BLaER1 (cell line): ENCODE data around the gene CCL13.
"Not testable (repeated sequence)": the region's sequence is repeated elsewhere in the genome, so short reads cannot be mapped to it uniquely, and the experiment has no call there.

Source experiments
- H3K27ac ChIP-seq: shearing (Covaris generic); formaldehyde crosslinking; 2 replicates; pipeline ENCODE4 v1.8.1; 2022
- H3K27me3 ChIP-seq: shearing (Covaris generic); formaldehyde crosslinking; 2 replicates; pipeline ENCODE4 v1.8.1; 2022
- H3K36me3 ChIP-seq: shearing (Covaris generic); formaldehyde crosslinking; 2 replicates; pipeline ENCODE4 v1.8.1; 2022
- H3K4me1 ChIP-seq: shearing (Covaris generic); formaldehyde crosslinking; 2 replicates; pipeline ENCODE4 v1.8.1; 2022
- H3K4me2 ChIP-seq: shearing (Covaris generic); formaldehyde crosslinking; 2 replicates; pipeline ENCODE4 v1.8.1; 2022
- H3K4me3 ChIP-seq: shearing (Covaris generic); formaldehyde crosslinking; 2 replicates; pipeline ENCODE4 v1.8.1; 2022
- H3K9ac ChIP-seq: shearing (Covaris generic); formaldehyde crosslinking; 2 replicates; pipeline ENCODE4 v1.8.1; 2022
- H3K9me3 ChIP-seq: shearing (Covaris generic); formaldehyde crosslinking; 2 replicates; pipeline ENCODE4 v1.8.1; 2022
- H4K20me1 ChIP-seq: shearing (Covaris generic); formaldehyde crosslinking; 2 replicates; pipeline ENCODE4 v1.8.1; 2022
- Cebpa-rat ChIP-seq: shearing (Covaris generic); IDR thresholded peaks from 2 replicates; pipeline ENCODE4 v1.8.1; 2022

Gene CCL13

GRCh38 chr17:34356194-34356593, at the start of gene CCL13:
TSS of gene CCL13 (plus strand) at chr17:34356480. CDS start at chr17:34356527, 47 bp downstream.
- Histone ChIP-seq H3K4me2 (no peak within 1 kb of the TSS), H3K4me3 (no peak within 1 kb of the TSS), H3K9ac (no peak within 1 kb of the TSS), H4K20me1 (no peaks in the 10 kb centered on the region), H3K27ac (no peak within 1 kb of the TSS), H3K4me1 (peaks cover 19% of the 10 kb centered on the region), H3K9me3 (no peaks in the 10 kb centered on the region), H3K36me3 (no peaks in the 10 kb centered on the region), H3K27me3 (no peaks in the 10 kb centered on the region)
- TF ChIP-seq Cebpa-rat = no peak

DNA sequence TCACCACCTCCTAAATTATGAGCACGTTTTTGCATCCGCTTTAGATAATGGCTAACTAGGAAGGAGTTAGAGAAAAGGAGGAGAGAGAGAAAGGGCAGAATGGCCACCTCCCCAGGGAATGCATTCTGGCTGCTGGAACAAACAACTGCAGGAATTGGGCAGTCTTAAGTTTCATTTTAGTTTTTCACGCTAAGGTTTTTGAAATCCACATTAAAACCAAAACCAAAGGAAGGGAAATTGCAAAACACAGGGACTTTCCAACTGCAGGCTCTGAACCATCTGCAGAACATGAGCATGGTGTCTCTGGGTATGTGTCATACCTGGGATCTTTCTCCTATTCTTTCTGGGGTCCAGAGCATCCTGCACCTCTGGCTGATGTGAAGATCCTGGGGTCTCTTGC, 49.2 kb upstream of the CCL13 start:
- Histone ChIP-seq H3K27me3 (no peaks in the 10 kb centered on the region), H3K9ac (no peak overlapping the region), H3K9me3 (no peaks in the 10 kb centered on the region), H3K4me1 (no peaks in the 10 kb centered on the region), H3K27ac (no peak overlapping the region), H3K4me3 (no peak overlapping the region), H3K36me3 (no peaks in the 10 kb centered on the region), H3K4me2 (no peak overlapping the region), H4K20me1 (no peaks in the 10 kb centered on the region)
- no peak for TF ChIP-seq Cebpa-rat

DNA sequence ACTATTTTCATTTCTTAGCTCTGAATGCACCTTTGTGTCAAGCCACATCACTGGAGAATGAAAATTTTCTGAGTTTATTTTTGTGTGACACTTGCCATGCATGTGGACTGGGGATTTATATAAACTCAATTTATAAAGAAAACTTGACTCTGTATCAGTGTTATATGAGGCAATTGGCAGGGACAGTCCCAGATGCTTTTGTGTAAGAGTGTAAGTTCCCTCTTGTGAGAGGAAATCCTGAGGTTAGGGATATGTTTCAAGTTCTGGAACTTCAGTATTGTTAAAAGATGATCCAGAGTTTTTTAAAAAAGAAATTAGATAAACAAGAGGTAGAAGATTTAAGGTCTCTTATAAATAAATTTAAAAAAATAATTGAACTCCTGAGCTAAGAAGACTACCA, 47.9 kb upstream of the CCL13 start:
- Histone ChIP-seq H3K4me1 (no peaks in the 10 kb centered on the region), H3K27ac (no peak overlapping the region), H3K36me3 (no peaks in the 10 kb centered on the region), H3K27me3 (no peaks in the 10 kb centered on the region), H3K9ac (no peak overlapping the region), H3K4me2 (no peak overlapping the region), H4K20me1 (no peaks in the 10 kb centered on the region), H3K9me3 (no peaks in the 10 kb centered on the region), H3K4me3 (no peak overlapping the region)
- no peak for TF ChIP-seq Cebpa-rat

DNA sequence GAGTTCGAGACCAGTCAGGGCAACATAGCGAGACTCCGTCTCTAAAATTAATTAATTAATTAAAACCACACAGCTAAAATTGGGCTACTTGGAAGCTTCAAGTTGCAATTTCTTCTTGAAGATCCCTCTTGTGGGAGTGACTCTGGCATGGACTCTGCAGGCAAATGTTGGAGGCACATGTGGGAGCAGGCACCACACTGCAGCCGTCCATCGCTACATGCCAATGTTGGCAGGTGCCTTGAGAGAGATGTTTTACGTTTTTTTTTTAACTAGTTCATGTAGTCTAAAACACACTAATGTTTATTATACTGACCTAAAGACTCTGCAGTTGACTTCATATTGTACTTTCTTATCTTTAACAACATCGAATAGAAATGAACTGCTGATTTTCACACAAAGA, 45.0 kb upstream of the CCL13 start:
- Histone ChIP-seq H3K27ac (no peak overlapping the region), H3K27me3 (no peaks in the 10 kb centered on the region), H3K4me2 (no peak overlapping the region), H3K9me3 (no peaks in the 10 kb centered on the region), H3K9ac (no peak overlapping the region), H3K36me3 (no peaks in the 10 kb centered on the region), H3K4me1 (0 out of 2 replicates have a peak, but pooled peaks cover 5% of the 10 kb centered on the region), H3K4me3 (no peak overlapping the region), H4K20me1 (no peaks in the 10 kb centered on the region)
- TF ChIP-seq Cebpa-rat = no peak

DNA sequence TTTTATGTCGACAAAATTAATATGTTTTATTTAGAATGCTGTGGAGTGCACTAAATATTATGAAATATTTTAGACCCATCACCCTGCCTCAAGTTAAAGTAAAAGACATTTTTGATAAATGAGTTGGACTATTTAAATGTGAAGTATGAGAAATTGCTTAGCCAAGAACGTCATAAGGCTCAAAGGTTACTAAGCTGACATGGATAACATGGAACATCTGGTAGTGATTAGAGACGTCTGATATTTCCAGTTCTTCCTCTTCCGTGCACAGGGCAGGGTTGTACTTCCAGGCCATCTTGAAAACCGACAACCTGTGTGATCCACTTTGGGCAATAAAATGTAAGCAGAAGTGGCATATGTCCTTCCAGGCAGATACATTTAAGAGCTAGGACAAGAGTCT, 44.2 kb upstream of the CCL13 start:
- no peaks in the 10 kb centered on the region for H3K36me3 ChIP-seq
- H4K20me1 ChIP-seq = no peaks in the 10 kb centered on the region
- H3K27me3 ChIP-seq = no peaks in the 10 kb centered on the region
- no peak overlapping the region for H3K4me2 ChIP-seq
- no peak overlapping the region for H3K4me3 ChIP-seq
- no peak overlapping the region for H3K9ac ChIP-seq
- H3K27ac ChIP-seq = no peak overlapping the region
- H3K9me3 ChIP-seq = no peaks in the 10 kb centered on the region
- H3K4me1 ChIP-seq = 0 out of 2 replicates have a peak, but pooled peaks cover 5% of the 10 kb centered on the region
- no peak for TF ChIP-seq Cebpa-rat

DNA sequence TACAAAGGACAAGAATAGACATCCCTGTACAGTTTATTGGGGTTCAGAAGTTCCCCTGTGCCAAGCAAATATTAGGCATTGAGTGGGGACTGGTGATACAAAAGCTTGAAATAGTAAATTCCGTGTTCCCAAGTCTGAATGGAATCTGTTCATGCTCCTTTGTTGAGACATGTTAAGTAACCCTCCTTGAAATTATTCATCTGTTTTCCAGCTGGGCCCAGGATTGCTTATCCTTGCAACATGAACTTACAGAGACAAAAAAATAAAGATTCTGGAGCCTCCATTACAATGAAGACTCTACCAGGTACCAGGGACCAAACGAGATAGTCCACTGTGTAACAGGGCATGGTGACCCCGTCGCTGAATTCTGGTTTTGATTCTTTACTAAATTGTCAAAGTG, 43.1 kb upstream of the CCL13 start:
- H4K20me1 ChIP-seq = no peaks in the 10 kb centered on the region
- H3K4me3 ChIP-seq = no peak overlapping the region
- no peak overlapping the region for H3K4me2 ChIP-seq
- H3K9me3 ChIP-seq = no peaks in the 10 kb centered on the region
- no peak overlapping the region for H3K27ac ChIP-seq
- no peaks in the 10 kb centered on the region for H3K36me3 ChIP-seq
- no peak for TF ChIP-seq Cebpa-rat
- H3K4me1 ChIP-seq = 0 out of 2 replicates have a peak, but pooled peaks cover 5% of the 10 kb centered on the region
- no peak overlapping the region for H3K9ac ChIP-seq
- H3K27me3 ChIP-seq = no peaks in the 10 kb centered on the region

- TF ChIP-seq Cebpa-rat = peak; percentile 66; the same call in 1 of the 2 replicates
- H3K4me1 ChIP-seq = 0 out of 2 replicates have a peak, but pooled peaks cover 5% of the 10 kb centered on the region
- no peaks in the 10 kb centered on the region for H3K9me3 ChIP-seq
- H3K27me3 ChIP-seq = no peaks in the 10 kb centered on the region
- H3K4me2 ChIP-seq = no peak overlapping the region
- H3K27ac ChIP-seq = no peak overlapping the region
- H3K4me3 ChIP-seq = no peak overlapping the region
- no peaks in the 10 kb centered on the region for H3K36me3 ChIP-seq
- no peak overlapping the region for H3K9ac ChIP-seq
- H4K20me1 ChIP-seq = no peaks in the 10 kb centered on the region
Measured at GRCh38 chr17:34314279-34314678, 42.0 kb upstream of the CCL13 start.

DNA sequence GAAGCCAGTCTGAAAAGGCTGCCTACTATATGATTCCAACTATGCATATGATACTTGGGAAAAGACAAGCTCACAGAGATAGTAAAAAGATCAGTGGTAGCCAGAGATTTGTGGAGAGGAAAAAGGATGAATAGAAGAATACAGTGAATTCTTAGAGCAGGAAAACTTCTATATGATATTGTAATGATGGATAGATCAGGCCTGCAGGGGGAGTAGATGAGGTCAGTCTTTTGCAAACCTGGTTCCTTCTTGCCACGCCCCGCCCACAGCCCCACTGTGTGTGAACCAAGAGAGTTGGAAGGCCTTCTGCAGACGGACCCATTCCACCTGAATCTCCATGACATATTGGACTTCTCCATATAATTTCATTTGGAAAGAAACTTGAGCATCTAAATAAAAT, 37.8 kb upstream of the CCL13 start:
- Histone ChIP-seq H4K20me1 (no peaks in the 10 kb centered on the region), H3K4me1 (0 out of 2 replicates have a peak, but pooled peaks cover 5% of the 10 kb centered on the region), H3K27ac (no peak overlapping the region), H3K27me3 (no peaks in the 10 kb centered on the region), H3K9me3 (no peaks in the 10 kb centered on the region), H3K4me2 (no peak overlapping the region), H3K36me3 (no peaks in the 10 kb centered on the region), H3K4me3 (no peak overlapping the region), H3K9ac (no peak overlapping the region)
- no peak for TF ChIP-seq Cebpa-rat

DNA sequence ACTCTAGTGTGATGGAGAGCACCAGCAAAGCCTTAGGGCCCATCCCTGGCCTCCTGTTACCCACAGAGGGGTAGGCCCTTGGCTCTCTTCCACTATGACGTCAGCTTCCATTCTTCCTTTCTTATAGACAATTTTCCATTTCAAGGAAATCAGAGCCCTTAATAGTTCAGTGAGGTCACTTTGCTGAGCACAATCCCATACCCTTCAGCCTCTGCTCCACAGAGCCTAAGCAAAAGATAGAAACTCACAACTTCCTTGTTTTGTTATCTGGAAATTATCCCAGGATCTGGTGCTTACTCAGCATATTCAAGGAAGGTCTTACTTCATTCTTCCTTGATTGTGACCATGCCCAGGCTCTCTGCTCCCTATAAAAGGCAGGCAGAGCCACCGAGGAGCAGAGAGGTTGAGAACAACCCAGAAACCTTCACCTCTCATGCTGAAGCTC, 37.2 kb upstream of the CCL13 start, which contains the start of gene CCL8:
CCL8 (plus strand) TSS at position 397 of the 445 bp plus-strand sequence. CDS start 67 bp downstream, outside the sequence.
- Histone ChIP-seq H3K4me1 (0 out of 2 replicates have a peak, but pooled peaks cover 5% of the 10 kb centered on the region), H3K36me3 (no peaks in the 10 kb centered on the region), H3K9ac (no peak within 1 kb of the TSS), H3K4me3 (no peak within 1 kb of the TSS), H3K4me2 (no peak within 1 kb of the TSS), H4K20me1 (no peaks in the 10 kb centered on the region), H3K27ac (no peak within 1 kb of the TSS), H3K9me3 (no peaks in the 10 kb centered on the region), H3K27me3 (no peaks in the 10 kb centered on the region)
- no peak for TF ChIP-seq Cebpa-rat

- Histone ChIP-seq H3K27me3 (no peaks in the 10 kb centered on the region), H3K4me3 (no peak overlapping the region), H3K4me2 (no peak overlapping the region), H3K27ac (no peak overlapping the region), H3K9me3 (no peaks in the 10 kb centered on the region), H3K36me3 (no peaks in the 10 kb centered on the region), H4K20me1 (no peaks in the 10 kb centered on the region), H3K9ac (no peak overlapping the region), H3K4me1 (no peaks in the 10 kb centered on the region)
- TF ChIP-seq Cebpa-rat = no peak
Measured at GRCh38 chr17:34321964-34322363, 34.3 kb upstream of the CCL13 start.

GRCh38 chr17:34327580-34327979, 28.7 kb upstream of the CCL13 start:
- H3K9ac ChIP-seq, H4K20me1 ChIP-seq, H3K4me1 ChIP-seq, H3K4me3 ChIP-seq, H3K4me2 ChIP-seq, H3K36me3 ChIP-seq, H3K9me3 ChIP-seq, H3K27me3 ChIP-seq, H3K27ac ChIP-seq: not testable (repeated sequence)
